ENCODE data around the gene MBNL2.

GRCh38 chr13:97335488-97336134 lies 113.5 kb downstream of the MBNL2 start:
- TF ChIP-seq POLR2A (IDR thresholded peaks at IDR 0.05; ENCODE audit: low read depth, low read length) (no peak), RCOR1 (IDR thresholded peaks at IDR 0.05; ENCODE audit: insufficient replicate concordance, low read length) (no peak), MAFK (IDR thresholded peaks at IDR 0.05; ENCODE audit: low read depth, low read length) (no peak), CTCF (conservative IDR thresholded peaks at IDR 0.05; ENCODE audit: low read depth, low read length) (no peak), CEBPB (IDR thresholded peaks at IDR 0.05; ENCODE audit: low read depth, low read length) (no peak), MAZ (IDR thresholded peaks at IDR 0.05; ENCODE audit: borderline replicate concordance, low read depth, low read length) (no peak)

Data from IMR-90 (cell line).